GM19397 (cell line): ENCODE data around the gene SMAD3.

Experiments used
- ATAC-seq: cut with Tn5 transposase; IDR thresholded peaks from one replicate; pipeline ENCODE4 v1.9.1; 2021; ENCODE audit warnings: mild to moderate bottlenecking, moderate library complexity; ENCODE audit not compliant: unreplicated experiment

Gene SMAD3

DNA sequence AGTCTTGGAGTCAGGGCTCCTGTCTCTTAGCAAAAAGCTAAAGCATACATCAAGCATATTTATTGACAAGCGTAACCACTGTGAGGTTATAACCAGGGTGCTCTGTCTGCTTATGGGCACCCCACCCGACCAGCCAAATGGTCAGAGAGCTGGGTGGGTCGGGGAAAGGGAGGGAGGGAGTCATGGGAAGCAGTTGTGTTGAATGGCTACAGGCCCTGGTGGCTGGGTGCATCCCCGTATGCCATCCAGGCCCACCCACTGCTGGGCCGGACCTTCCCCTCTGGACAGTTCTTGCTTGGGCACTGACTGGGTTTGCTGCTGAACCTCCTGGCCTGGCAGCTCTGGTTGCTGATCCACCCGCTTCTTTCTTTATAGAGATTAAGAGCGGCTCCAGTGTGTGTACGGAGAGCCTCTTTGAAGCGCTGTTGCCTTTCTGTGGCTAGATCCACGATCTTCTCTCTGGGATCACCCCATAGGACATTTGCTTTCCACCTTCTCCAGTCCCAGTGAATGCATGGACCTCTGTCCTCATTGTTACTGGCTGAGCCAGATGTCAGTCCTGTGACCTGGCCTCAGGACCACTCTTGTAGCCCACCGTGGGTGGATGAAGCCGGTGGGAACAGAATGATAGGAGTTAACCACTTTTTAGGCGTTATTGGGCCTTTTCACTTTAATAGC is 59.6 kb downstream of the SMAD3 start:
- no peak for ATAC-seq

DNA sequence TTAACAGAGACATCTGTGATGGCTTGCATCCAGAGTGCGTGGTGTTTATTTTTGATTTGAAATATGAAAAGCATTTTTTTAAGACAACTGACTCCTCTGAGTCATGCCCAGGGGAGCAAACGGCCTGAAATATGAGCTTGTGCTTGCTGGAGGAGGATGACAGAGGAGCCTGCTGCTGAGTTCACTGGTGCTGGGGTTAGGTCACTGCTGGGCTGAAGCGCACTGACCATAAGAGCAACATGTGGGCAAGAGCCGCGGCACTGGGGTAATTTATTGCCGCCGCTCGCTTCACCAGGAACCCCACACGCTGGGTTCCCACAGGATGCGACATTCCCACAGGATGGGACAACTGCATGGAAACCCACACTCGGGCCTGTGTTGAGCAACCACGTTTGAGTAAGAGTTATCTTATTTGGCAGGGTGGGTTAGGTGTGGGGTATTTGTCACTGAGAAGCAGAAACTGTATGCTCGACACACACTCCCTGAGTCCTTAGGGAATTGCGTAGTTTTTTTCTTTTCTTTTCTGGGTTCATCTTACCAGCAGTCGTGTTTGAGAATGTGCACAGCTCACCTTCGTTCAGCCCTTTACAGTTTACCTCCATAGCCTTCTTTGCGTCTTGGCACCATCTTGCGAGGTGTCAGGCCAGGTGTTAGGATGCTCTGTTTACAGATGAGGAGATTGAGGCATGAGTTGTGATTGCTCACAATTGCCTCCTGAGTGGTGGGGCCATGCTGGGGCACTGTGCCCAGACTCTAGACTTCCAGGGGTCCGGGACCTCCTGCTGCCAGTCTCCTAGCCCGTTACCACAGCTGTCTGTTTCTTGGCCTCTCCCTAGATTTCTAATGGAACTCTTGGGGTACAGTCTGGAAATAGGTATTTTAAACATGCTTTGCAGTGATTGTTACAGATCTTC is 60.4 kb downstream of the SMAD3 start:
- no peak for ATAC-seq

DNA sequence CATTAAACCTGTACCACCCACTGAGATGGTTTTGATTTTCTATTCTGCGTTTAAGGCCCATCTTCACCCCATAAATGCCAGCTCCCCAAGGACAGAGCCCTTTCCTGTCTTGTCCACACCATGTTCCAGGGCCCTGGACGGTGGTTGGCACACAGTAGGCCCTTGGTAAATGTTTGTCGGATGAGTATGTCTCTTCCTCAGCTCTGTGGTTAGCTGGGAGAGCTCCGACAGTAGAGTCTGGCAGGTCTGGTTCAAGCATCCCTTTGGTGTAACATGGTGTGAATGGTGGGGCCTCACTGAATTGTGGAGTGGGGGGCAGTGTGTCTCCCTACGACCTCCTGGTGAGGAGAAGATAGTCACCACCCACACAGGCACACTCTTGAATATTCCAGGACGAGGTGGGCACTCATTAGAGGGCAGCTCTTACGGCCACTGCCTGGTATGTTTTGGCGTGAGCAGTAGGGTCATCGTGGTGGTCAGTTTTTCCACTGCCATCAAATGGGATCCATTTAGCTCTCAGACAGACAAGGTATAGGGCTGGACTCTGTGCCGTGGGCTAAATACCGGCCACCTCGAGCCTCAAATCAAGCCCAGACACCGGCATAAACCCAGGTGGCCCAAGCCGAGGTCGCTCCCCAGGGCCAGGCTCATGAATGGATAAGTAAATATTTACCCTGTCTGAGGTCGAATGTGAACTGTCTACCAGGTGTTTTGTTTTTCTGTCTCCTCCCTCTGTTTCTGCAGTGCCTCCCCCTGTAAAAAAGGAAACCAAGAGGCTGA is 61.3 kb downstream of the SMAD3 start:
- ATAC-seq: no peak

DNA sequence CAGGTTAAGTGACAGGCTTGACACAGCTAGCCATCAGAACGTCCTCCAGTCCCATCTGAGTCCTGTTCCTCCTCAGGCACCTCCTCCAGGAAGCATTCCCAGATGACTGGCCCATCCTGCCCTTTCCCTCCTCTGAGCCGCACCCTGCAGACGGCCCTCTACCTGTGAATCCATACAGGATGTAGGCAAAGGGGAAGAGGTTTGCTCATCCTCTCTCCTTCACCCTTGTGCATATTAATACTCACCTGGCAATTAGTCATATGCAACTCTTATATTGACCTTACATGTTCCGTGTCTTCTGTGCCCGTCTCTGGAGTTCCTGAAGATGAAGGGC is 61.9 kb downstream of the SMAD3 start:
- no peak for ATAC-seq

DNA sequence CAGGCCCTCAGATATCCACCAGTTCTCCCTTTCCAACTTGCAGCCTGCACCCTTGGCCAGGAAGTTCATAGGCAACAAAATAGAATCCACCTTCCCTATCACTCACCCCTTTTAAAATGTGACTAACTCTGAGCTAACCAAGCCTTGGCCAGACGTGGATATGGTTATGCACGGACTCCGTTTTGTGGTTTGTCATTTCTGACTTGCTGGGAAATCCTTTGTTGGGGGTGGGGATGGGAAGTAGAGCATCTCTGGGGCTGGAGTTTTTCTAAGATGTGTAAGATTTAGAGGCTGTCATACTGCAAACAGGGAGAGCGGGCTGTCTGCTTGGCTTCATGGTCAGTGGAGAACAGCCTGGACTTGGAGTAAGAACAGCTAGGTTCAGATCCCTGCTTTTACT is 62.6 kb downstream of the SMAD3 start:
- ATAC-seq: no peak

DNA sequence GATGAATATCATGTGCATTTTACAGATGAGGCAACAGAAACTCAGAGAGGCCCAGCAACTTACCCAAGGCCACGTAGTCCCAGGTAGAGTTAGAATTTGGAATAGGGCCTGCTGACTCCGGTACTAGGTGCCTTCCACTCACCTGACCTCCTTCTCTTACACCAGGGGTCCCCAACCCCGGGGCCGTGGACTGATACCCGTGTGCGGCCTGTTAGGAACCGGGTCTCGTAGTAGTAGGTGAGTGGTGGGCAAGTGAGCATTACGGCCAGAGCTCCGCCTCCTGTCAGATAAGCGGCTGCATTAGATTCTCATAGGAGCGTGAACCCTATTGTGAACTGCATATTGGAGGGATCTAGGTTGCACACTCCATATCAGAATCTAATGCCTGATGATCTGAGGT is 64.8 kb downstream of the SMAD3 start:
- ATAC-seq: no peak

DNA sequence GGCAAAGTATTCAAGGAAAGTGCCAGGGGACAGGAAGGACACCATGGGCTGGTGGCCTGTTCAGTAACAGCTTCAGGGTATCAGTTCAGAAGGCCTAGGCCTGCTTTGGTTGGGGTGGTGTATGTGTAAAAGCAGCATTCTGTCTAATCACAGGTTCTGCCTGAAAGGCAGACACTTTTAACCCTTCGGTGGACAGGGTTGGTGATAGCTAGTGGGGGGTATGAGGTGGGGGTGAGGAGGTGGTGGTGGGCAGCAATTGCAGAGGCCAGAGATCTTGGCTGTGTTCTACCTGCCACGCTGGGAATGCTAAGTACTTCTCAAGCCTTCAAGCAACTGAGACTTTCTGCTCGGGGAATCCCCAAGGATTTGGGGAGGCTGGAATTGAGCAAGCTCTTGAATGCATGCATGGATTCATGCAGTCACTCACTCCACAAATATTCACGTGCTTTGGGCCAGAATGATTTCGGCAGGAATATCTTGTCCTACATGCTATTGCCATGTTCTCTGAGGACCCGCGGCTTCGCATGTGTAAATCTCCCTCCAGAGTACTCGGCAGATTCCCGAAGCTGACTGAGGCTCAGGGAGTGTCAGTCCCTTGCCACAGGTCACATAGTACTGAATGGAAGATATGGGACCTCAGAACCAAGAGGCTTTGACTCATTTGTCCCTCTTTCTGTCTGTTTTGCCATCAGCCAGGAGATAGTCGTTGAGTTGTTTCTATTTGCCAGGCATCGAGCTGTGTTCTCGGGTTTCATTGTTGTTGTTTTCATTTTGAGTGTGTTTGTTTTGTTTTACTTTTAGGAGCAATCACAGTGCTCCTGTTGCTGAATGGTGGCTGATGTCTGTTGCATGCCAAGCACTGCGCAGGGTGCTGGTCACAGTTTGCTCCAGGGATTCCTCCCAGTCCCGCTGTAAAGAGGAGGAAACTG is 65.5 kb downstream of the SMAD3 start:
- no peak for ATAC-seq

DNA sequence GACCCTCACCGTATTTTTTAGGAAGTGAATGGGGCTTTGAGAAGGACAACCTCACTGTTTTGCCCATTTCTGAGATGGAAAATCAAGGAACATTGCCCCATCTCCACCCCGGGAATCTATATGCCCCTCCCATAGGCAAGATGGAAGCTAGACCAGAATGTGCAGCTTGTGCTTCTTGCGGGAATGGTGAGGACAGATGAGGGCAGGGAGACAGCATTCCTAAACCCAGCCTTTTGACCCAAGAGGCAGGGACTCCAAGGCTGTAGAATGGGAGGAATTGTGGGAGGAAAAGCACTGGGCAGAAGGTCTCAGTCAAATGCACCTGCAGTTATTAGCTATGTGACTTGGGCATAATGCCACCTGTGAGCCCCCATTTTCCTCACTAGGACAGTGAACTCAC is 66.9 kb downstream of the SMAD3 start:
- ATAC-seq: no peak

DNA sequence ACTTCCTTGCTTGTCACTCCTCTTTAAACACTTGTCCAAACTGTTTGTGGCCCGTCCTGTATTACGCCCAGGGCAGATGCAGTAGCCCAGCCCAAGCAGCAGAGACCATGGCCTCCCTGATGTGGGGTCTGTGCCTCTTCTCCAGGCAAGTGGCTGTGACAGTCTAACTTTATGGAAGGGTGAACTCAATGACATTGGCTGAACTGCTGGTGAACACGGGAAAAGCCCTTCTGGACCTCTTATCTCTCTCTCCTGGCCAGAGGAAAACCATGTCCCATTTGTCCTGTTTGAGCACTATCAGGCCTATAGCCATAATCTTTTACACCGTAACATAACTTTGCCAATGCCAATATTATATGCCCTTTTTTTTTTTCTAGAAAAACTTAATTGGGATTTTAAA is 67.6 kb downstream of the SMAD3 start:
- no peak for ATAC-seq

DNA sequence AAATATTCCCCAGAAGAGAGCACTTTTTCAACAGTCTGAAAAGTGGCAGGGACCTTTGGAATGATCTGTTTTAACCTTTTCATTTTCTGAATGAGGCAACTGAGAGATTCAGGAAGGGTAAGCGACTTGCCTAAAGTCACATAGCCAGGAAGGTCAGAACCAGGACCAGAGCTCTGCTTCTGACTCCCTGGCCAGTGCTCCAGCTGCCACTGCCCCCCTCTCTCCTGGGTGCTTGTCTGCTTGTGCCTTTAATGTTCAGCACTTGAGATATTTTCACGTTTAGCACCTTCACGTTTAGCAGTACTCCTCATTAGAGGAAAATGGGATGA is 68.3 kb downstream of the SMAD3 start:
- no peak for ATAC-seq

DNA sequence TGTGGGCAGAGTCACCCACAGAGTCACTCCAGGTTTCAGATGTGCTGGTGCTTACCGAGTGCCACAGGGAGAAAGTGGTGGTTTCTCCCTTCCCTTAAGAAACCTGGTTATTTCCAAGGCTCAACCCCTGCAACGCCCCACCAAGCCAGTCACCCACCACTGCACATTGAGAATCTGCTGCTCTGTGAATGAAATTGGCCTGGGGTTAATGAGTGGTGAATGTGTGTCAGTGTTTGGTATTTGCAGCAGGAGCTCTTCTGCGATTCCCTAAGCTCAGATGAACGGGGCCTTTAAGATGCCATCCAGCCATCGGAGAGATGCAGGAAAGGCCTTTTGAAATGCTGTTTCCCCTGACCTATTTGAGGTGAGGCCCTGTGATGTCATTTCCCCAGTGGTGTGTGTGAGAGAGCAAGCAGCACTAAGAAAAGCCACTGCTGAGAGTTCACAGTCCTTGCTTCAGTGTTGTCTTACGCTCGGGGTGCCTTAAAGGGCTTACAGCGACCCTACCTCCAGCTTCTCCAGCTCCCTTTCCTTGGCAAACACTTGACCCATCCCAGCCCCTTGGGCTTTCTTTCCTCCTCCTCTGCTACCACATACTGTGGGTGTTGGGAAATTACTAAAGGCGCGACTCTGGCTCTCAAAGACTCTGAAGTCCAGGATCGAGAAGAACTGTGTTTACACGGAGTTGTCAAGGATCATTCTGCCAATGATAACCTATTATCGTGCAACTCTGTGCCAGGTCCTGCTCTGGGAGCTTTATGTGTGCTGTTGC is 68.9 kb downstream of the SMAD3 start:
- peak; percentile 61 for ATAC-seq

DNA sequence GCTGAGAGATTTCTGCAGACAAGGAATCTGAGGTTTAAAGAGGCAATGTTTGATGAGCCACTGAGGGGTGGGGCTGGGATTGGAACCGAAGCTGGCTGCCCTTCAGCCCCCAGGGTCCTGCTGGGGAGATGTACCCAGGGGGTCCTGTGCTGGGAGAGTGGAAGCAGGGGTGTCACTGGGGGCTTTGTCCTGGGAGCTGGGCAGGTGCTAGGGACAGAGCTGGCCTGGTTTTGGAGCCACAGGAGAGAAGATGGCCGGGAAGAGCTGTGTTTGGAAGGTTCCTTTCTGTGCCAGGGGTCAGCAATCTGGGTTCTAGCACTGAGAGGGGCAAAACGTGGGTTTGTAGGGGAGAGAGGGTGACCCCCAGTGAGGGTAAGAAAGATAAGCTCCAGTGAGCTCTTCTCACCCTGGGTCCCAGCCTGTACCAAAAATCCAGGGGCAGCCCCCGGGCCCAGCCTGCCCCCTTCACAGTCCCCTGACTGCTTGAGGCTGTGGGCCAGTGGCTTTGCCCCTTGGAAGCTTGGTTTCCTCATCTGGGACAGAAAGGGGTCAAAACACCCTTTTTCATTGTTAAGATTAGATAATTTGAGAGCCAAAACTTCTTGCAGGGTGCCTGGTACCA is 69.6 kb downstream of the SMAD3 start:
- ATAC-seq: no peak

DNA sequence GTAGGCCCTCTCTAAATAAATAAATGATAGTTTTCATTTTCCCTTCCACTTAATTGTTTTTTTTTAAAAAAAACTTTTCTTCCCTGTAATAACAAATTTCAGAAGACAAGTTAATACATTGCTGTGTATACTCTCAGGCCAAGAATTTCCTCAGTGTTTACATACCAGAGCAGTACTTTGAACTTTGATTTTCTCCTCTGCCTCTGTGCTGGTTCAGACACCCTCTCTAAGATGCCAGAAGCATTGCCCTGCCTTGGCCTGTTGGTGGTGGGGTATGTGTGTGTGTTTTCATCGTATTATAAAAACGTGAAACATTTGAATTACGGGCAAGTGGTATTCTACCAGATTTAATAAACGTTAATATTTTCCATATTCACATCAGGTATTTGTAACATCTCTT is 70.1 kb downstream of the SMAD3 start:
- no peak for ATAC-seq

DNA sequence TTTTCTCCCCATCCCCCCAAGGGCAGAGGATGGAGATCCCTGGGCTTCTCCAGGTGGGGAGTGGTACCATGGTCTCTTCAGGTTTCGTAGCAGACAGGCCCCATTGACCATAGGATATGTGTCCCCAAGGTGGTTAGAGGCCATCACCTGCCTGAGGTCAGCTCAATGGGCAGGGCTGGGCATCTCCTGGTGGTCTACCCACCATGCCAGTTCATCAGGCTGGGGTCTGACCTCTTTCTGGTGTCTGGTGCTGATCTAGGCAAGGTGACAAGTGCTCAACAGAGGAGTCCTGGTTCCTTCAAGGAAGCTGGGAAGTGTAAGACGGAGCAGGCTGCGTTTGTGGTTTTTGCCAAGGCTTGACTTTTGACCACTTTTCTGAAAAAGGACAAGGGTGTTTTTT is 71.4 kb downstream of the SMAD3 start:
- ATAC-seq: no peak

DNA sequence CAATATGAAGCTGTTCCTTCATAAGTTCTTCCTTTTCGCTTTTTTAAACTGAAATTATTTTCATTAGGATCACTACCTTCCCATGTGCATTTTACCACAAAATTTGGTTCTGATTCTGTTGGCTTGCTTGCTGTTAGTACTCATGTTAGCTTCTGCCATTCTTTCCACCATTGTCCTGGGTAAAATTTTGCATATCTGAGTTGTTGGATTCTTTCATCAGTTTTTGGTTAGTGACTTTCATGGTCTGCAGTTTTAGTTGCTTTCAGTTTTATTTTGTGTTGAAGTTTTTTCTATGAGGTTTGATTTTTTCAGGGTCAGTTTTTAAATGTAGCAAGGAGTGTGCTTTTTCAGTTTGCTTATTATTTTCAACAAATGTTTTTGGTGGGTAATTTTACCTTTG is 71.9 kb downstream of the SMAD3 start:
- no peak for ATAC-seq

DNA sequence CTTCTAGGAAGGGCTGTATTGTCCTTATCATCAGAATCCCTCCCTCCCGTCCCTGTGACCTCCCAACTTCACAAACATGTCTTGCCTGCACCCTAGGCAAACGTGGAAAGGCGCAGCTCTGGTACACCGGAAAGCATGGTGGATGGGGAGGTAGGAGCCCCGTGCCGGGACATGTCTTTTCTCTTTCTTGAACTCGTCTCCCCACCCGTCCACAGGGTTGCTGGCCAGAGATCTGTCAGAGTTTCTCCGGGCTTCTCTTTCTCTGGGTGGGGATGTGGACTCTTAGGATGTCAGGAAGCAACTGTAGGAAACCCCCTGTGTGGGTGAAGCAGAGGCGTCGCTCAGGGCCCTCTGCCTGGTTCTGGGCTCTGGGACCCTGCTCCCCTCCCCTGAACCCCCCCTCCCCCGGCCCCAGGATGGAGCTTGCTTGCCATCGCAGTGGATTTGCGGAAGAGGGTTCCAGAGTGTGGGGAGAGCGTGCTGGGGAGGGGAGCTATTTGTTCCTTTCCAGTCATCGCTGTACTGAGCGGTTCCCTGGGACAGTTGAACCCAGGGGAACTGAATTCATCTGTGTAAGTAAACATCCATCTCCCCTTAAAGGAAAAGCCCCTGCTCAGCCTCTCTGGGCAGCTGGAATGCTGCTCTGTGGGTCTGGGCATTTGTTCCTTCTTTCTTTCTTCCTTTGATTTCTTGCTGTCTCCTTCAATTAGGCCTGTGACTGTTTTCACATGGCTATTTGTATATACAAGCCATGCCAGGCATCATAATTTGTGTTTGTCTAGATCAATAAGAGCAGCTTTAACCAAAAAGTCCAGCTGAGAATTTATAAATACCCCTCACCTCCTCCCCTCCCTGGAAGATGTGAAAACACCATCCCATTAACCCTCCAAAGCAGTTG is 72.8 kb downstream of the SMAD3 start:
- ATAC-seq: no peak

DNA sequence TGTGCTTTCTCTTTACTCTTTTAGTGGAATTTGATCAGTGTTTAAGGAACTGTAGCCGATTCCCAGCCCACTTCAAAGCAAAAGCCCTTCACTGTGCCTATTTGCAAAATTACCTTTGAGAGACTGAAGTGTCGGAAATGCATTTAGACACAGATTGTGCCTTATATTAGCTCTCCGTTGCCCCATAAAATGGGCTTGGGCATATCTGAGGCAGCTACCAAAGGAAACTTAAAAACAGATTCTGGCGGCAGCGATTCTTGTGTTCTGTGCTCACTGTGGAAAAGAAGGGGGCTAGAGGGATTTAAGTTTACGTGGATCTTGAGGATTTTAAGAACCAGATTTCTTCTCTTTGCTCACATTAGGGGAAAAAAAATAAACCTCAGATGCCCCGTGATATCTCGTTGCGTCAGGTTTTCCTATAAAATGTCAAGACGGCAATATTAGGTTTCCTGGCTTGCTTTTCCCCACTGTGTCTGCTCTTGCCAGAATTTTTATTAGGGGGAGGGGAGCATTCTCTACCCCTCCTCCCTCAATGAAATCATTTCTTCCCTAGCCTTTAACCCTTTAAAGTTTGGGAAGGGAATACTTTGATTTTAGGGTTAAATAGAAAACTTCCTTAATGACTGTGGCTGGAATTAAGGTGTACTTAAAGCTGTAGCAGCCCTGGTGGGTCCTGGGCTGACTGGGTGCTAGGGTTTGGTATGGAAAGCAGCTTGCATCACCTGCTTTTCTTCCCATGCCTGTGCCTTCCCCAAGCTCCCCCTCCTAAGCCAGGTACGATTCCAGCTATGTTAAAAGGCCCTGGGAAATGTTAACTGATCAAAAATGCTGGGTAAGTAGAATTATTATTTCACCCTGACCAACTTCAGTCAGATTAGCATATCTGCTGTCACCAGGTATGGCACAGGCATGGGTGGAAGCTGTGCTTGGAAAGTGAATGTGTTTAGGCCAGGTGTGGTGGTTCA is 73.8 kb downstream of the SMAD3 start:
- ATAC-seq: no peak
